Ectodermal cell (in vitro differentiated cells): ENCODE results near the gene CIBAR2.
A peak's percentile ranks its signal among the peaks of the same experiment; 100 is the strongest.

Experiments used
- H3K27ac ChIP-seq: 2 replicates; pipeline ENCODE4 v1.7.0; 2013; ENCODE audit warnings: mild to moderate bottlenecking, low read depth, low read length; ENCODE audit not compliant: insufficient read depth, poor library complexity, severe bottlenecking
- H3K27me3 ChIP-seq: 2 replicates; pipeline ENCODE4 v1.7.0; 2013; ENCODE audit warnings: mild to moderate bottlenecking, low read length; ENCODE audit not compliant: insufficient read depth, control insufficient read depth, poor library complexity, severe bottlenecking
- H3K36me3 ChIP-seq: one replicate; pipeline ENCODE4 v1.7.0; 2013; ENCODE audit warnings: low read length; ENCODE audit not compliant: control insufficient read depth, insufficient read depth
- H3K4me1 ChIP-seq: one replicate; pipeline ENCODE4 v1.7.0; 2013; ENCODE audit warnings: low read length; ENCODE audit not compliant: control insufficient read depth, insufficient read depth
- H3K4me3 ChIP-seq: 2 replicates; pipeline ENCODE4 v1.7.0; 2013; ENCODE audit warnings: low read depth, low read length, control low read depth; ENCODE audit not compliant: insufficient read depth
- H3K9me3 ChIP-seq: 2 replicates; pipeline ENCODE4 v1.7.0; 2013; ENCODE audit warnings: mild to moderate bottlenecking, low read length, moderate library complexity; ENCODE audit not compliant: control insufficient read depth
- WGBS, 2 experiments: methylation state at CpG; one replicate each; pipeline ENCODE4 v1.1.7; 2013; ENCODE audit warnings: missing lambda C conversion rate in 2 of 2; 5-methylcytosine and 5-hydroxymethylcytosine counted together

Gene CIBAR2

DNA sequence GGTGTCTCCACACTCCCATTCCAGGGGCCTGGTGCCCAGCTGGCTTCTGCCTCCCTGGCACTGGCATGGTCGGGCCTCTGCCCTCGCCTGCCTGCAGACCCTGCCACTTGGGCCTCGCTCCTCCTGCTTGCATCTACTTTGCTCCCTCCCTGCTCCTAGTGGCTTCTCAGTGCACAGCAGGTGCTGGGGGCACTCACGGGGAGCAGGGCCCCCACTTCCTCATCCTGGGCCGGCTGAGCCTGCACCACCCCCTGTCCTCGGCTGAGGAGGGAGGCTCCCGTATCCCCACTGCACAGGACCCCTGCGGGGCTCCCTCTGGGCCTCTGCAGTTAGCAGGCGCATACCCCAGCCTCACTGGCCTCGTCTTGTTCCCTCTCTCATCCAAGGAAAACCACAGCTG lies 35.2 kb downstream of the CIBAR2 start:
- WGBS, 2 experiments: 74 to 75% methylated on average over 10 of the region's 10 CpGs
- peaks cover 12% of the 10 kb centered on the region for H3K27me3 ChIP-seq

DNA sequence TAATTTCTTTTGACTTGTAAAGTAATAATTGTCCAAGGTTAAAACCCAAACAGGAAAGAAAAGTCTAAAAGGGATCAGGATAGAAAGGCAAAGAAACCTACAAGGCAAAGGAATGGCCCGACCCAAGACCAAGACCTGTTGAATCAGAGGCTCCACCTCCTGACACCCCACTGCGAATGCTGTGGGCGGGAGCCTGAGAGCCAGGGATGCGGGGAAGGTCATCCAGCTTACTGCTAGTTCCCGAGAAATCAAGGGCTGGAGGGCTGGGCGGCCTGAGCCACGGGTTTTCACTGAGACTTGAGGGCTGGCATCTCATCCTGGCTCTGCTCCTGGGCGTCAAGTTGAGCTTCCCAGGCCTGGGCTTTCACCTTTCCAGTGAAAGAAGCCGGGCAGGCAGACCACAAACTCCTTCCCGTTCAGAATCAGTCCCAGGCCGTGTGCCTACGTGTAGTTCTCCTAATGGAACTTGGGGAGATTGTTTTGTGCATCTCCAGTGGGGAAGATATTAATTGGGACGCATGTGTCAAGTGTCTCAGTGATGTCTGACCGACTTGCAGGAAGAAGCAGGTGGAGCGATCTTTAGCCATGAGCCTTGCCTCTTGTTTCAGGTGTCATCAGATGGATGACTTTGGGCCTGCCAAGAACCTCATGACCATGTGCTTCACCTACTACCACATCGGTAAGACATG lies 36.9 kb downstream of the CIBAR2 start:
- Histone ChIP-seq H3K9me3 (no peaks in the 10 kb centered on the region), H3K4me1 (peaks cover 9% of the 10 kb centered on the region), H3K4me3 (no peak overlapping the region), H3K27ac (no peak overlapping the region), H3K27me3 (peaks cover 3% of the 10 kb centered on the region), H3K36me3 (no peaks in the 10 kb centered on the region)
- 50 to 55% methylated on average over 16 of the region's 16 CpGs for WGBS, 2 experiments

More for the DNA sequence above, 35.2 kb downstream of the CIBAR2 start:
- no peak overlapping the region for H3K4me3 ChIP-seq
- no peaks in the 10 kb centered on the region for H3K36me3 ChIP-seq
- no peaks in the 10 kb centered on the region for H3K9me3 ChIP-seq
- H3K27ac ChIP-seq: no peak overlapping the region
- H3K4me1 ChIP-seq: peaks cover 21% of the 10 kb centered on the region

DNA sequence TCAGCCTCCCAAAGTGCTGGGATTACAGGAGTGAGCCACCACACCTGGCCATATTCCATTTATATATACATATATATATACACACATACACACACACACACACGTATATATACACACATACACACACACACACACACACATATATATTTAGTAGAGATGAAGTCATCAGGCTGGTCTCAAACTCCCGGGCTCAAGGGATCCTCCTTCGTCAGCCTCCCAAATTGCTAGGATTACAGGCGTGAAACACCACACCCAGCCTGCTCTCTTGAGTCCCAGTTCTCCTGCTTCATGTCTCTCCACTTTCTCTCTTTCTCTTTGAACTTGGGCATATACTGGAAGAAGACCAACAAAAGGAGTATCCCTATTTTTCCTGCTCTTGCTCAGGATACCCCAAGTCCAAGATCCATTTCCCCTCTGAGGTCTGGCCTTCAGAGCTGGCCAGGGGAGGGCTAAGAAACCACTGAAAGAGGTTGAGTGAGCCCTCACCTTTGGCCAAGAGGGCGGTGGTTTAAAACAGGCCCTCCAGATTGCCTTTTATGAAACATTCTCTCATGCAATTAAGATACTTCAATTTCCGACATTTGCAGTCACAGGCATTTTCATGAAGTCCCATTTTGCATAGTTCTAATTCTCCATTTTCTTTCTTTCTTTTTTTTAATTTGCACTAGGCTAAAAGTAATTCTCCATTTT lies 37.9 kb downstream of the CIBAR2 start:
- no peaks in the 10 kb centered on the region for H3K9me3 ChIP-seq
- no peaks in the 10 kb centered on the region for H3K36me3 ChIP-seq
- no peak overlapping the region for H3K27ac ChIP-seq
- 88 to 99% methylated on average over 6 of the region's 6 CpGs for WGBS, 2 experiments
- peaks cover 9% of the 10 kb centered on the region for H3K4me1 ChIP-seq
- no peak overlapping the region for H3K4me3 ChIP-seq
- H3K27me3 ChIP-seq: peaks cover 3% of the 10 kb centered on the region

DNA sequence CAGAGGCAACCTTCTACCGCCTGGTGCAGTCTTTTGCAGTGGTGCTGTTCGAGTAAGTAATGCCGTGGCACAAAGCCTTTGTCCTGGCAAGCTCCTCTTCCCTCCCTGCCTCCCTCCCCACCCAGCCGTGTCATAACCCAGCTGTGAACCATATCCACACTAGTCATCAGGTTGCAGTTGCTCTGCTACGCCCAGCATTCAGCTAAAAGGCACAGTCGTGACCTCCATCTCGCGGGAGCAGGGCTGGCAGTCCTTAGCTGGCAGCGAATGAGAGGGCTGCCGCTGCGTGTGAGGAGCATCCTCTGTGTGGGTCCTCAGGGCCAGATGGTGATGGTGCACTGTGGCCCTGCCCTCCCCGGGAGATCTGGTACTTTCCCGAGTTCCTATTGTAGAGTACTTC lies 39.3 kb downstream of the CIBAR2 start:
- Histone ChIP-seq H3K4me3 (no peak overlapping the region), H3K9me3 (no peaks in the 10 kb centered on the region), H3K36me3 (no peaks in the 10 kb centered on the region), H3K4me1 (peaks cover 9% of the 10 kb centered on the region), H3K27ac (no peak overlapping the region), H3K27me3 (peaks cover 3% of the 10 kb centered on the region)
- 94% methylated on average over 12 to 13 of the region's 13 CpGs for WGBS, 2 experiments

DNA sequence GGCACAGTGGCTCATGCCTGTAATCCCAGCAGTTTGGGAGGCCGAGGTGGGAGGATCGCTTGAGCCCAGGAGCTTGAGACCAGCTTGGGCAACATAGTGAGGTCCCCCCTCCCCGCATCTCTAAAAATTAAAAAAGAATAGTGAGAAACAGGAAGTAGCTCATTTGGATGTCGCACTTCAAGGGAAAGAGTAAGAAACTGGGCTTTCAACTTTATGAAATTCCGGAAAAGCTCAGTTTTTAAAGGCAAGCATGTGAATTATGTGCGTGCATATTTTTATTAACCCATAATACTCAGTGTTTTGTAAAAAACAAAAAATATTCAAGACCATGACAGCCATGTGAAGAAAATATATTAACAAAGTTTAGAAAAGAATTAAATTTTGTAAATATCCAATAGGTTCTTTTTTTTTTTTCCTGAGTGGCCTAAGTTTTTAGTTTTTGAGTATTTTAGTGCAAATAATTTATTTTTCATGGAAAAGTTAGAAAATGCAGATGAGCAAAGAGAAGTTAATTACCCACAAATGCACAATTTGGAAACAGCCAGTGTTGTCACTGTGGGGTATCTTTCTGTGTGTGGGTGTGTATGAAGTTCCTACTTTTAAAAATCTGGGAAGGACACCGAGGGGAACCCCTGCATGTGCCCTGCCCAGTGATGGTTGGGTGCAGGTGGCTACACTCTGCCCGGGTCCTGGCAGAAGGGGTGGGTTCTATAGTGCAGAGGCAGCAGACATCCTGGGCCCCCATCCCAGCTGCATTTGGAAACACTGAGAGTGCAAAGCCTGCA lies 40.0 kb downstream of the CIBAR2 start:
- Histone ChIP-seq H3K27me3 (peaks cover 3% of the 10 kb centered on the region), H3K4me1 (peaks cover 3% of the 10 kb centered on the region), H3K4me3 (no peak overlapping the region), H3K9me3 (no peaks in the 10 kb centered on the region), H3K36me3 (no peaks in the 10 kb centered on the region), H3K27ac (no peak overlapping the region)
- WGBS, 2 experiments: 95 to 97% methylated on average over 7 of the region's 8 CpGs

DNA sequence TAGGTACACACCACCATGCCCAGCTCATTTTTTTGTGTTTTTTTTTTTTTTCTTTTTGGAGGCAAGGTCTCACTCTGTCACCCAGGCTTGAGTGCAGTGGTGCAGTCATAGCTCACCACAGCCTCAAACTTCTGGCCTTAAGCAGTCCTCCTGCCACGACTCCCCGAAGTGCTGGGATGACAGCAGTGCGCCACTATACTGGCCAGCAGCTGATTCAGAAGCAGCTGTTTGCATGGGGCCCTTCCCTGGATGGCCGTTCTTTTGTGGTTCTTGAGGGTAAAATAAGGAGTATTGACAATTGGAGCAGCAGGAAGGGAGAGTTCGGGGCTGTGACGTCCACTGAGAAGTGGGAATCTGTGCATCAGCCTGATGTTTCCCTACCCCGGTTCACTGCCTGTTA lies 43.1 kb downstream of the CIBAR2 start:
- WGBS, 2 experiments: 91 to 92% methylated on average over 7 of the region's 7 CpGs
- H3K9me3 ChIP-seq: no peaks in the 10 kb centered on the region
- H3K4me3 ChIP-seq: no peak overlapping the region
- no peaks in the 10 kb centered on the region for H3K4me1 ChIP-seq
- H3K36me3 ChIP-seq: no peaks in the 10 kb centered on the region
- peak overlapping the region; percentile 13 for H3K27ac ChIP-seq
- no peaks in the 10 kb centered on the region for H3K27me3 ChIP-seq

DNA sequence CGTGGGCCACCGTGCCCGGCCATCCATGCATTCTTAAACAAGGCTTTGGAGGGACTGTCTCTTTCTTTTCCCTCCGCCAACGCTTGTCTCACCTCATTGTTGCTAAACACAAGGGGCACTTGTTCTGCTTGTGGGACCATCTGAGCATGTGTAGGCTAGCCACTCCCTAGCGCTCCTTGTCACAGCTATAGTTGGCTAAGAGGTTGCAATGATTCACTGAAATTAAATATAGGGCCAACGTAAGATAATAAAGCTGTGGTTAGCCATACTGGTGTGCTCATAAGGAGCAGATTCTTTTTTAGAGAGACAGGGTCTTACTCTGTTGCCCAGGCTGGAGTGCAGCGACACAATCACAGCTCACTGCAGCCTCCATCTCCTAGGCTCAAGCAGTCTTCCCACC lies 43.5 kb downstream of the CIBAR2 start:
- H3K27me3 ChIP-seq: no peaks in the 10 kb centered on the region
- no peak overlapping the region for H3K4me3 ChIP-seq
- no peaks in the 10 kb centered on the region for H3K9me3 ChIP-seq
- 93% methylated on average over 8 of the region's 8 CpGs for WGBS, 2 experiments
- no peaks in the 10 kb centered on the region for H3K36me3 ChIP-seq
- H3K4me1 ChIP-seq: no peaks in the 10 kb centered on the region
- peak overlapping the region; percentile 13 for H3K27ac ChIP-seq

DNA sequence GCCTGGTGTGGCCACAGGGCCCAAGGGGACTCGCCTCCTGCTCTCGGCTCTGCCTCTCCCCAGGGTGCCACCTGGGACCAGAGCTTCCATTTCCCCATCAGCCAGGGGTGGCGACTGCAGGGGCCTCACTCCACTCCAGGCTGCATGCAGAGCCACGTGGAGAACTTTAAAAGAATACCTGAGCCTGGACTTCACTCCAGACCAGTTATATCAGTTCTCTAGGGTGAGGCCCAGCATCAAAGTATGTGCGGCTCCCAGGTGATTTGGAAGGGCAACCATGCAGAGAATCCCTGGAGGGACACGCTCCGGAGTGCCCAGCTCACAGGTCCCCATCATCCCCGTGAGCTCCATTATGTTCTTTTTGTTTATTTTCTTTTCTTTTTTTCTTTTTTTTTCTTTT lies 44.8 kb downstream of the CIBAR2 start:
- H3K27me3 ChIP-seq: no peaks in the 10 kb centered on the region
- H3K4me3 ChIP-seq: no peak overlapping the region
- WGBS, 2 experiments: 92 to 94% methylated on average over 8 of the region's 8 CpGs
- H3K36me3 ChIP-seq: no peaks in the 10 kb centered on the region
- no peak overlapping the region for H3K27ac ChIP-seq
- H3K4me1 ChIP-seq: no peaks in the 10 kb centered on the region
- H3K9me3 ChIP-seq: no peaks in the 10 kb centered on the region

DNA sequence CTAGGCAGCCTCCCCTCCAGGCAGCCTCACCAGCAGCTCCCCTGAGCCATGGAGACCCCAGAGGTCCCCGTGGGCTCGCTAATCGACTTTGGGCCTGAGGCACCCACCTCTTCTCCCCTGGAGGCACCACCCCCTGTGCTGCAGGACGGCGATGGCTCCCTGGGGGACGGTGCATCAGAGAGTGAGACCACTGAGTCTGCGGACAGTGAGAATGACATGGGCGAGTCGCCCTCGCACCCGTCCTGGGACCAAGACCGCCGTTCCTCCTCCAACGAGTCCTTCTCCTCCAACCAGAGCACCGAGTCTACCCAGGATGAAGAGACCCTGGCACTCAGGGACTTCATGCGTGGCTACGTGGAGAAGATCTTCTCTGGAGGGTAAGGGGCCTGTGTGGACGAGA lies 45.2 kb downstream of the CIBAR2 start:
- Histone ChIP-seq H3K36me3 (no peaks in the 10 kb centered on the region), H3K4me3 (no peak overlapping the region), H3K9me3 (no peaks in the 10 kb centered on the region), H3K27ac (no peak overlapping the region), H3K4me1 (no peaks in the 10 kb centered on the region), H3K27me3 (no peaks in the 10 kb centered on the region)
- WGBS, 2 experiments: 95 to 97% methylated on average over 18 of the region's 18 CpGs

DNA sequence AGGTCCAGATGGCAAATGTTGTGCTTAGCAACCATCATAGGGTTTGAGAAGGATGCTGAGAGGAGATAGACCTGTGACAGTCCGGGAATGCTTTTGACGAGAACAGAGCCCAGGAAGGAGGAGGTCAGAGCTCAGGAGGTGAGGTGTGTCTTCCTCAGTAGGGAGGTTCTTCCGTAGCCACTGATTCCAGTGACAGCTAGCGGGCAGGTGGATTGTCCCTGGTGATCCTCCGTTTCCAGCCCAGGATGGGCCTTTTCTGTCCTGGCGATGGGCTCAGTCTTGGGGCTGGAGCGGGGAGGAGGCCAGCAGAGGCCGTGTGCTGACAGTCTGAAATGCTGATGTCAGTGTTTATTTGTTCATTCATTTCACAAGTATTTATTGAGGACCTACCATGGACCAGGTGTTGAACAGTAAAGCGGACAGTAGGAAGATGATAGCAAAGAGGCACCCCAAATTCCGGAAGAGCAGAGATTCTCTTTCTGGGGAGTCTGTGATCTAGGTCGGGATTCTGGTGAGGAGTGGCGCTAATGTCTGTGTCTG lies 45.9 kb downstream of the CIBAR2 start:
- no peak overlapping the region for H3K4me3 ChIP-seq
- WGBS, 2 experiments: 94% methylated on average over 12 of the region's 12 CpGs

More for the DNA sequence above, 45.9 kb downstream of the CIBAR2 start:
- H3K27ac ChIP-seq: no peak overlapping the region
- no peaks in the 10 kb centered on the region for H3K4me1 ChIP-seq
- H3K9me3 ChIP-seq: no peaks in the 10 kb centered on the region
- H3K27me3 ChIP-seq: no peaks in the 10 kb centered on the region
- no peaks in the 10 kb centered on the region for H3K36me3 ChIP-seq
